Measurements from ENCODE around the gene TMCC2.

- TF ChIP-seq ZC3H10 (CRISPR knock-in tag; IDR thresholded peaks at IDR 0.05) (no peak), ISL1 (CRISPR knock-in tag; IDR thresholded peaks at IDR 0.05) (no peak), PATZ1 (CRISPR knock-in tag; IDR thresholded peaks at IDR 0.05; ENCODE audit: borderline replicate concordance) (no peak), CSRNP3 (CRISPR knock-in tag; IDR thresholded peaks at IDR 0.05) (no peak), ESRRG (CRISPR knock-in tag; IDR thresholded peaks at IDR 0.05) (no peak), RARB (CRISPR knock-in tag; IDR thresholded peaks at IDR 0.05) (no peak), POU6F1 (CRISPR knock-in tag; IDR thresholded peaks at IDR 0.05; ENCODE audit: borderline replicate concordance, low read depth) (no peak), ZFP30 (CRISPR knock-in tag; IDR thresholded peaks at IDR 0.05) (no peak), CSDC2 (CRISPR knock-in tag; IDR thresholded peaks at IDR 0.05) (no peak)
Measured at GRCh38 chr1:205229399-205229871, 1.7 kb downstream of the TMCC2 start.
